Measurements from ENCODE around the gene RASGRP4.
A peak's percentile ranks its signal among the peaks of the same experiment; 100 is the strongest.

RASGRP4 gene

DNA sequence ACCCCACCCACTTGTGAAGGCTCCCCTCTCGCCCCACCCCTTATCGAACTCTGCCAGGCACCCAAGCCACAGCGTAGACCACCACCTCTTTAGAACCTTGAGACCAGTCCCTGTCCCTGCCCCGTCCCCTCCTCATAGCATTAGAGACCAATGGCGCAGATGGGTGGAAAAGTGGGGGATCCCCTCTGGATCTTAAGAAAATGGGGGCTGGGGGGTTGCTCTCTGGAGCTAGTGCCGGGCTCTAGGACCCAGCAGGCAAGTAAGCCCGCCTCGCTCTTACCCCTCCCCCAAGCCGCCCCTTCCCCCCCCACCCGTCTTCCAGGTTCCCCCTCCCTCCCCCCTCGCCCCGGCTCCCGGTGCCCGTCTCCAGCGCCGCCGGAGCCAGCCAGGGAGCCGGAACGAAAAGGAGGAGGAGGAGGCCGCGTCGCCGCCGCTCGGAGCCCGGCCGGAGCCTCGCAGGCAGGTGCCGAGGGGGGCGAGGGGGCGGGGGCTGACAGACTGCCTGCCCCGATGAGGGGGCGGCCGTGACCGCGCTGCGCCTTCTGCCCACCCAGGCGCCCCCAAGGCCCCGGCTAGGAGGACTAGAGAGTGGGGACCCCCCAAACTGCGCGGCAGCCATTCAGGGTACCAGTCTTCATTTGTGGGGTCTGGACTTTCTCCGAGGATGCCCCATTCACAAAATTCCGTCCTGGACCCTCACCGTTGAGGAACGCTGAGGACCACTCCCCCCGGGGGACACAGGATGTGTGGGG is 37.5 kb downstream of the RASGRP4 start, which contains the start of gene SPRED3:
Gene SPRED3 (plus strand): TSS at position 349 of the 752 bp plus-strand sequence. CDS start 1,606 bp downstream, outside the sequence.
- DNase-seq = no peak

DNA sequence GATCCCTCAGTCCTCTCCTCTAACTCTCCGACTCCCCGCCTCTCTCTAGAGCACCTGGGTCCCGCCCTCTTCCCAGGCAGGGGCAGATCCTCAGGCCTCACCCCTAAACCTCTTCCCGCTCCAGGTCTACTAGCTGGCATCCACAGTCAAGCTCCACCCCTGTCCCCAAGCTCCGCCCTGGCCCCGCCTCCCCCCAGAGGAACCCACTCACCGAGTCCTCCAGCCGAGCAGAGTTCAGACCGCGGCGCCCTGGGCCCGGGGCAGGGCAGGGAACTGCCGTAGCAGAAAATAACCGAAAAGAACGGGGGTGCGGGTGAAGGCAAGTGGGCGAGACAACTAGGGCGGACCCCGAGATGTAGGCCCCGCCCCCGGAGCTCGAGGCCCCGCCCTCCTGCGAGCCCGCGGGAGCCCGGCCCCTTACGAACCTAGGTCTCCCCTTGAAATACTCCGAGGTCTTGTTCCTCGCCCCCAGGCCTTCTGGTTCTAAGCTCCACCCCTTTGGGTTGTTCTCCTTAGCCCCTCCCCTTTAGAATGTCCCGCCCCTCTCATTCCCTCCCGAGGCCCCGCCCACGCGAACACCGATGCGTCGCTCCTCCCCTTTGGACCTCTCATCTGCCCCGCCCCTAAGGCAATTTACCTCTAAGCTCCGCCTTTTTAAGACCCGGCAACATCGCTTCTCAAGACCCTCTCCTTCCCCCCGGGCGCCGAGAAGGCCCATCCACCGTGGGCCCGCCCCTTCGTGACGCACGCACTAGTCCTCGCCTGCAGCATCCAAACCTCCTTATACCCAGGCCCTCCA is 38.3 kb downstream of the RASGRP4 start, which contains the start of gene GGN:
Gene GGN (minus strand): TSS at position 485 of the 799 bp plus-strand sequence. CDS start 773 bp downstream, outside the sequence.
- peak; percentile 89 for DNase-seq

DNA sequence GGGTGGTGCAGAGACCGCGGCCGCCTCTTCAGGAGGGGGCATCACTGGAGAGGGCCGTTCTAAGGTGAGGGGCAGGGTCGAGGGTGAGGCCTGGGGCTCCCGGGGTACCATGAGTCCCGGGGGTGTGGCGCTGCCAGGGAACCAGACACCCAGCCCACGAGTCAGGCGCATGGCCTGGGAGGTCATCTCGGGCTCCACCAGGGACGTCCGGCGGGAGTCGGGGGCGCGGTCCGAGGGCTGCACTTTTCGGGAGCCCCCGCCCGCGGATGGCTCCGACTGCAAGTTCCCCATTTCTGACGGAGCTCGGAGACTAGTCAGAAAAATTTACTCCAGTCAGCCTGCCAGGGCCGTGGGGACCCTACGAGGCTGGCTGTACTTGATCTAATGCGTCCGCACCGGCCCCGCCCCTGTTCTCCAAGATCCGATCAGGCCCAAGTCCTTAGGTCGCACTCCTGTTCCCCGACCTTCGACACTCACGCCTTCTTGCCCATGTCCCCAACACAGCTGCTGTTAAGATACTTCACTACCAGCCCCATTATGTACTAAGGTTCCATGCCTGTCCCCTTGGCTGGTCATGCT is 39.0 kb downstream of the RASGRP4 start:
- no peak for DNase-seq

- DNase-seq = no peak
Observed at GRCh38 chr19:38386300-38386970, 39.6 kb downstream of the RASGRP4 start.

DNA sequence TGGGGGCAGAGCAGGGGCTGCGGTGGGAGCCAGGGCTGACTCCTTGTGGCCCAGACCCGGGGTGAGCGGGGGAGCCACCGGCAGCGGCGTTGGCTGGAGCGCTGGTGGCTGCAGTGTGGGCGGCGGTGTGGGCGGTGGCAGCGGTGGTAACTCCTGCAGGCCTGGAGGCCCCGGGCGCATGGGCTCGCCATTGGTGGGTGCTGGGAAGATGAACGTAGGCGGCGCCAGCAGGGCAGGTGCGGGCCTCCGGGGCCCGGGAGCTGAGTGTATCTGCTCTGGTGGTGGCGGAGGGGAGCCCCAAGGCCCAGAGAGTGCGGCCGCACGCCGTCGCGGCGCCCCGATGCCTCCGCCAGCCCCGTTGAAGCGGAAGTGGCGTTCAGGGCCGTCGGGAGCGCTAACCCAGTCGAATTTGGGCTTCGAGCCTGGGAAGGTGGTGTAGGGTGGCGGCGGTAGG is 40.2 kb downstream of the RASGRP4 start:
- DNase-seq = no peak

DNA sequence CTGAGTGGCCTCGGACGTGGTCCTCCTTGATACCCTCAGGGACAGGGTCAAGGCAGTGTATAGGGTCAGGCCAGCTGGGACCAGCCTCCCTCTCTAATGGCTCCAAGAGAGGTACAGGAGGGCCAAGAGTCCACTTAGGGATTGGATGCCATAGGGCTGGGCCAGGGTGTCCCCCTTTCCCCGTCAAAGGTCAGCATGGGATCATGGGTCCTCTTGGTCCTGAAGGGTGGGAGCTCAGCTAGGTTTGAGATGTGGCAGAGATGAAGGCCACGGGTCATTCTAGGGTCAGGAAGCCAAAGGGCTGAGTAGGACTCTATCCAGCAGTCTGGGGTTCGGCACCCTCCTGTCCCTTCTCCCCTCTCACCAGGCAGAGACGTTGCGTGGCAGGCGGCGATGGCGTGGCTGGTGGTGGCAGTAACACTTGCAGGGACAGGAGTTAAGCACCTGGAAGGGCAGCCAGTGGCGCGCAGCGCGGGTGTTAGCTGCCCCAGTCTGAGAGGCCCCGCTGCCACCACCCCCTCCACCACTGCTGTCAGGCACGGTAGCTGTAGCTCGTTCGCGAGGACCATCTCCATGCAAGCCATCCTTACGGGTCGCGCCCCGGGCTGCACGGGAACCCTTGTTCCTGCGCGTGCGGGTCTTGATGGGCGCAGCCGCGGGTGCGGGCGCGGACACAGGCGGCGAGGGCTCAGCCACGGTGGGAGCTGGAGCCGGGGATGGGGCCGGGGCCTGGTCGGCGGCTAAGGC is 40.8 kb downstream of the RASGRP4 start:
- no peak for DNase-seq

DNA sequence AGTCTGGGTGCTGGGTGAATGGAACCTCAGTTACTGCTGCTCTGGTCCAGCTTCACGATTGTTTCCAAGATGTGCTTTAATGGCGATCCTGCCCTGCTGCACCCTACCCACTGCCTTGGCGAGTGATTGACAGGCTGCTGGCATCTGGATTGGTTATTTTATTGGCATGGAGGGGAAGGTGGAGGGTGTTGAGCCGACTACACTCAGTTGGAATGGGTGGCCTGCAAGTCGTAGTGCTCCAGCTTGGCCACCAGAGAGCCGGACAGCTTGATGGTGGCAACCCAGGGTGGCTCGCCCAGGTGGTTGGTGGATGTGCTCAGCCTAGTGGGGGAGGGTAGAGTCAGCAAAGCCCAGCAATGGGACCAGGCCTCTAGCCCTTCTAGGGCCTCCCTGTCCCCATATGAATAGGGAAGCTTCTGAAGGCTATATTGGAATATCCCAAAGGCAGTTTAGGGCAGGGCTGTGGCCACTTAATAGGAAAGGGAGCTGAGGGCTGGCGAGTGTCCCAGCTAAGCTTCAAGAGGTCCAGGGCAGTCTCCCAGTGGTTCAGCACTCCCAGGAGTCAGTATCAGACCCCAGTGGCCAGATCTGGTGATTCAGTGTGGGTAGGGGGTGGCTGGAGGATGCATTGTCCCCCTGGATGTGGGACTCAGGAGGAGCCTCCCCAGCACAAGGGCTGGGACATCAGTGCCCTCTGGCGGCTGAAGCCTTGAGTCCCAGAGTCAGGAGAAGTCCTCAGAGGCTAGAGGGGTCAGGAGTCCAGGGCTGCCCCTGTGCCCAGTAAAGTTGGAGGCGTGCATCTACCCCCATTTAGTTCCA is 41.6 kb downstream of the RASGRP4 start:
- no peak for DNase-seq

DNA sequence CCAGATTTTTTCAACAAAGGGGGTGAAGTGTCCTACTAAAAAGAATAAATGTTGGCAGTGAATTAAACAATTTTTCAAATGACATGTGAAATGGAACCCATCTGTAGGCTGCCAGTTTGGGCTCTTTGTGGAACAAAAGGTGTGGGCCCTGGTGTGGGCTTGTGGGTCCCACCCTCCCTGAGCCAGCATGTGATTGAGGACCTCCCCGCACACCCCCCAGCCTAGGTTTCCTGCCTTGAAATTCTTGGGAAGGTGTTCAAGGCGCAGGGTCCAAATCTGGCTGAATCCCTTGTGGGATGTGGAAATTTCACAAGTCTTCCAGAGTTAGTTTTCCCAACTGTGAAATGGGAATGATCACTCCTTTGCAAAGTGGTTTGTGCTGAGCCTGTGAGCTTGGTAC is 42.3 kb downstream of the RASGRP4 start:
- no peak for DNase-seq

GRCh38 chr19:38383184-38383583 is 42.8 kb downstream of the RASGRP4 start:
- DNase-seq = no peak

GRCh38 chr19:38381138-38381537 is 44.9 kb downstream of the RASGRP4 start:
- DNase-seq = no peak

- DNase-seq = no peak
Observed at GRCh38 chr19:38378866-38379265, 47.2 kb downstream of the RASGRP4 start.

DNA sequence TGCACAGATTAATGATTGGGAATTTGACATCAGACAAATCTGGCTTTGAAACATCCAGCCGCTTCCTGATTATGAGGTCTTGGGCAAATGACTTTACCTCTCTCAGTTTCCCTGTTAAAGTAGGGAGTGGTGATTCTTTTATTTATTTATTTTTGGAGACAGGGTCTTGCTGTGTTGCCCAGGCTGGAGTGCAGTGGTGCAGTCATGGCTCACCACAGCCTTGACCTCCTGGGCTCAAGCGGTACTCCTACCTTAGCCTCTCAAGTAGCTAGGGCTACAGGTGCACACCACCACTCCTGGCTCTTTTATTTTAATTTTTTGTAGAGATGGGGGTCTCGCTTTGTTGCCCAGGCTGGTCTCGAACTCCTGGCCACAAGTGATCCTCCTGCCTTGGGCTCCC is 49.0 kb downstream of the RASGRP4 start:
- no peak for DNase-seq

- DNase-seq = no peak
Observed at GRCh38 chr19:38376576-38376975, 49.4 kb downstream of the RASGRP4 start.

DNA sequence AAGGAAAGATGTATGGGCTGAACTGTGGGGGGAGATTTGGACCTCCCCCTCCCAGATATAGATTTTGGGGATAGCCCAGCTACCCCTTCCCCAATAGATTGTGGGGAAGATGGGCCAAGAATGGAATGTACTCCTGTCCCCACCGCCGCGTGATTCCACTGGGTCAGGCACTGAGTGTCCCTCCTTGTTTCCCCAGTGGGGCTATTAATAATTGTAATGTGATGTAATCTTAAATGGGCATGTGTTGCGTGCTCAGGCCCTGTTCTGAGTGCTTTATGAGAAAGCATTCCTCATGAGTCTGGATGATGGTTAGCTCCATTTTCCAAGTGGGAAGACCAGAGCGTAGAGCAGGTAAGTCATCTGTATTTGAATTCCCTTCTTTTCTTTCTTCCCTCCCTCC is 50.3 kb downstream of the RASGRP4 start:
- no peak for DNase-seq

DNA sequence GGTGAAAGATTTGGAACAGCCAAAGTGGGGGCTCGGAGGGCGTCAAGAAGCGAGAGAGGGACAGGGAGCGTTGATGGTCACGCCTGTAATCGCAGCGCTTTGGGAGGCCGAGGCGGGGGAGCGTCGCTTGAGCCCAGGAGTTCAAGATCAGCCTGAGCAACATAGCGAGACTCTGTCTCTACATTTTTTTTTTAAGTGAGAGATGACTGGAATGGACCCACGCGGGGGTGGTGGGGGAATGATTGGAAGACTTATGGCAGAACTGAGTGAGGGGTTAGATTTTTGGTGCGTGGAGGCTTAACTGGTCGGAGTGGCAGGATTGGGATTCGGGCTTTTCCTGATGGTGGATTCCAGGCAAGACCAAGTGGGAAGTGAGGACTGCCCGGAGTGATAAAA is 50.9 kb downstream of the RASGRP4 start:
- DNase-seq = no peak

GRCh38 chr19:38374332-38375097 is 51.5 kb downstream of the RASGRP4 start, which contains the start of gene PSMD8:
PSMD8 (plus strand) TSS chr19:38374571; CDS start chr19:38374602, 31 bp downstream.
- peak; percentile 99 for DNase-seq

- DNase-seq = no peak
Observed at GRCh38 chr19:38373907-38374331, 52.1 kb downstream of the RASGRP4 start.

DNA sequence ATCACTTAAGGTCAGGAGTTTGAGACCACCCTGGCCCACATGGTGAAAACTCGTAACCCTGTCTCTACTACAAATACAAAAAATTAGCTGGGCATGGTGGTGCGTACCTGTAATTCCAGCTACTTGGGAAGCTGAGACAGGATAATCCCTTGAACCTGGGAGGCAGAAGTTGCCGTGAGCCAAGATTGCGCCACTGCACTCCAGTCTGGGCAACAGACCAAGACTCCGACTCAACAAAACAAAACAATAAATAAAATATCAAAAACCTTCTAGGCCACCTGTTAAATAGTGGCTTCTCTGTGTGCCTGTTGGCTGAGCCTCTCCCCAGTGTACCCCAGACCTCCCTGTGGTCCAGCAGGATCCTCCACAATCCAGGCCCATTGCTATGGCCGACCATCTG is 54.9 kb downstream of the RASGRP4 start:
- DNase-seq = no peak

DNA sequence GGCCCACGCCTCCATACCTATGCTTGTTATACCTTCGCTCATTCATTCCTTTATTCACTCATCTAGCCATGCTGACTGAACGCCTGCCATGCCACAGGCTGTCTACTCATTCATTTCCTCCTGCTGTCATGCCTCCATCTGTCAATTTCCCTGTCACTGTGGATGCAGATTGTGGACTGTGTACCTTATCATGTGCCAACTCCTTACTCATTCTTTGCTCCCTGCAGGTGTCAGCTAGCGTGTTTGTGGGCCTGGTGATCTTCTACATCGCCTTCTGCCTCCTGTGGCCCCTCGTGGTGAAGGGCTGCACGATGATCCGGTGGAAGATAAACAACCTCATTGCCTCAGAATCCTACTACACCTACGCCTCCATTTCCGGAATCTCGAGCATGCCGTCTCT is 55.7 kb downstream of the RASGRP4 start:
- no peak for DNase-seq

- DNase-seq = no peak
Observed at GRCh38 chr19:38369584-38369983, 56.4 kb downstream of the RASGRP4 start.

All from CD4-positive, alpha-beta T cell treated with Interleukin-10 for 1 hour (primary cell).